ENCODE results near the gene EIF2B4.

Gene EIF2B4

GRCh38 chr2:27378096-27378808 lies 8.1 kb upstream of the EIF2B4 start:
- H4K20me1 ChIP-seq (ENCODE audit: low read depth, low read length): no peaks in the 10 kb centered on the region
- H3K27ac ChIP-seq (ENCODE audit: low read depth, low read length): no peak overlapping the region
- 0 out of 2 replicates have a peak, but pooled peaks cover 7% of the 10 kb centered on the region for H3K79me2 ChIP-seq (ENCODE audit: insufficient read depth, low read length)
- H3K9ac ChIP-seq (ENCODE audit: low read length): no peak overlapping the region
- H3K27me3 ChIP-seq (ENCODE audit: low read length): no peaks in the 10 kb centered on the region
- H3F3A ChIP-seq (ENCODE audit: insufficient read depth): peaks cover 30% of the 10 kb centered on the region
- H3K36me3 ChIP-seq (ENCODE audit: low read length): no peaks in the 10 kb centered on the region; the same call in 1 of the 2 replicates
- no peaks in the 10 kb centered on the region for H3K9me2 ChIP-seq (replicated peaks; ENCODE audit: insufficient read depth, low read length)
- H3K4me3 ChIP-seq (ENCODE audit: insufficient read depth, low read length, poor library complexity, severe bottlenecking): no peak overlapping the region
- H2AFZ ChIP-seq (ENCODE audit: low read depth, low read length, severe bottlenecking): no peak overlapping the region
- H3K4me2 ChIP-seq (ENCODE audit: low read depth, low read length, poor library complexity, severe bottlenecking): no peak overlapping the region
- H3K9me3 ChIP-seq (ENCODE audit: insufficient read depth, low read length): no peaks in the 10 kb centered on the region
- no peak for TF ChIP-seq CTCF (IDR thresholded peaks at IDR 0.05; ENCODE audit: insufficient read depth, low read length, poor library complexity, severe bottlenecking)
- no peak for TF ChIP-seq EZH2phosphoT487 (conservative IDR thresholded peaks at IDR 0.05; ENCODE audit: low read length)

- H3K27ac ChIP-seq (ENCODE audit: low read depth, low read length): no peak overlapping the region
- no peak overlapping the region for H2AFZ ChIP-seq (ENCODE audit: low read depth, low read length, severe bottlenecking)
- H3K36me3 ChIP-seq (ENCODE audit: low read length): no peaks in the 10 kb centered on the region; the same call in 1 of the 2 replicates
- TF ChIP-seq EZH2phosphoT487 (conservative IDR thresholded peaks at IDR 0.05; ENCODE audit: low read length): no peak
- no peak for TF ChIP-seq CTCF (IDR thresholded peaks at IDR 0.05; ENCODE audit: insufficient read depth, low read length, poor library complexity, severe bottlenecking)
- H3F3A ChIP-seq (ENCODE audit: insufficient read depth): peaks cover 30% of the 10 kb centered on the region
- no peaks in the 10 kb centered on the region for H3K9me2 ChIP-seq (replicated peaks; ENCODE audit: insufficient read depth, low read length)
- H3K4me3 ChIP-seq (ENCODE audit: insufficient read depth, low read length, poor library complexity, severe bottlenecking): no peak overlapping the region
- 0 out of 2 replicates have a peak, but pooled peaks cover 7% of the 10 kb centered on the region for H3K79me2 ChIP-seq (ENCODE audit: insufficient read depth, low read length)
- H3K9ac ChIP-seq (ENCODE audit: low read length): no peak overlapping the region
- no peaks in the 10 kb centered on the region for H3K9me3 ChIP-seq (ENCODE audit: insufficient read depth, low read length)
- H3K27me3 ChIP-seq (ENCODE audit: low read length): no peaks in the 10 kb centered on the region
- no peak overlapping the region for H3K4me2 ChIP-seq (ENCODE audit: low read depth, low read length, poor library complexity, severe bottlenecking)
- no peaks in the 10 kb centered on the region for H4K20me1 ChIP-seq (ENCODE audit: low read depth, low read length)
Observed at GRCh38 chr2:27377618-27378095, 7.5 kb upstream of the EIF2B4 start.

- Histone ChIP-seq H3K36me3 (ENCODE audit: low read length) (no peaks in the 10 kb centered on the region; the same call in 1 of the 2 replicates), H3K9ac (ENCODE audit: low read length) (no peak overlapping the region), H3K79me2 (ENCODE audit: insufficient read depth, low read length) (peaks cover 13% of the 10 kb centered on the region; the same call in 1 of the 2 replicates), H3K27me3 (ENCODE audit: low read length) (no peaks in the 10 kb centered on the region), H3K4me3 (ENCODE audit: insufficient read depth, low read length, poor library complexity, severe bottlenecking) (no peak overlapping the region), H3K9me2 (replicated peaks; ENCODE audit: insufficient read depth, low read length) (no peaks in the 10 kb centered on the region), H4K20me1 (ENCODE audit: low read depth, low read length) (no peaks in the 10 kb centered on the region), H3K9me3 (ENCODE audit: insufficient read depth, low read length) (no peaks in the 10 kb centered on the region), H3F3A (ENCODE audit: insufficient read depth) (peaks cover 29% of the 10 kb centered on the region), H2AFZ (ENCODE audit: low read depth, low read length, severe bottlenecking) (no peak overlapping the region), H3K4me2 (ENCODE audit: low read depth, low read length, poor library complexity, severe bottlenecking) (no peak overlapping the region), H3K27ac (ENCODE audit: low read depth, low read length) (no peak overlapping the region)
- no peak for TF ChIP-seq CTCF (IDR thresholded peaks at IDR 0.05; ENCODE audit: insufficient read depth, low read length, poor library complexity, severe bottlenecking)
- TF ChIP-seq EZH2phosphoT487 (conservative IDR thresholded peaks at IDR 0.05; ENCODE audit: low read length): no peak
Observed at GRCh38 chr2:27376866-27377617, 6.9 kb upstream of the EIF2B4 start.

Measured in SU-DHL-6 (cell line).